ENCODE measurements around the gene XPO1. TPM values are rescaled to one million over a fixed set of nuclear protein-coding genes. Genes with fewer than 3 reads are reported as not detected.

XPO1 gene
- total and polyA plus RNA-seq, 2 donors (not counting 3 experiments of a cell fraction or from before 2014, with no cell fraction given) = 46.7 to 166 TPM

DNA sequence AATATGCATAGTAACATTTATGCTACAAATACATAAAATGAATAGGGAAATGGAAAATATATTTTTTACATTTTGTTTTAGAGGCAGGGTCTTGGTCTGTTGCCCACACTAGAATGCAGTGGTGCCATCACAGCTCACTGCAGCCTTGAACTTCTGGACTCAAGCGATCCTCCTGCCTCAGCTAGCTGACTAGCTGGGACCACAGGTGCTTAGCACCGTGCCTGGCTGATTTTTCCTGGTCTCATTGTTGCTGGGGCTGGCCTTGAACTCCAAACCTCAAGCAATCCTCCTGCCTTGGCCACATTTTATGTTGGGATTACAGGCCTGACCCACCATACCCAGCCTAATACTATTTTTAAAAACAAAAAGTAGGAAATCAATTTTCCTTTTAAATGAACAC lies 33.2 kb downstream of the XPO1 start:
- Histone ChIP-seq H3K4me3 (replicated peaks in 1 of 3; ENCODE audit: insufficient read depth in 1 of 3, low read depth in 1 of 3, low read length in 3 of 3) (no peak overlapping the region), H3K9ac (replicated peaks; ENCODE audit: extremely low read depth, insufficient read depth, low read length) (no peak overlapping the region), H3K9me3 (replicated peaks; ENCODE audit: control insufficient read depth, insufficient read depth, low read length) (no peaks in the 10 kb centered on the region), H3K27ac (ENCODE audit: insufficient read depth, low read depth, low read length) (no peak overlapping the region), H4K20me1 (replicated peaks; ENCODE audit: control insufficient read depth, extremely low read depth, insufficient read depth, low read length) (peaks cover 3% of the 10 kb centered on the region), H3K9me1 (replicated peaks; ENCODE audit: control insufficient read depth, extremely low read depth, insufficient read depth, low read length) (no peaks in the 10 kb centered on the region), H2AFZ (ENCODE audit: low read depth, low read length) (no peak overlapping the region), H3K79me2 (ENCODE audit: control insufficient read depth, insufficient read depth, low read length) (peaks cover 82% of the 10 kb centered on the region), H3K27me3 (ENCODE audit: control insufficient read depth in 2 of 2, insufficient read depth in 2 of 2, low read length in 2 of 2) (no peaks in the 10 kb centered on the region), H3K4me2 (ENCODE audit: insufficient read depth, low read length) (no peak overlapping the region), H3K36me3 (ENCODE audit: control insufficient read depth in 2 of 2, extremely low read depth in 1 of 2, insufficient read depth in 2 of 2, low read length in 2 of 2) (peaks cover 4 to 7% of the 10 kb centered on the region in 2 experiments), H3K4me1 (ENCODE audit: control insufficient read depth, extremely low read depth, insufficient read depth, low read length) (no peaks in the 10 kb centered on the region)
- no TSS peak for BruUV-seq (replicated peaks)
- DNase-seq (ENCODE audit: low read depth, low spot score) (no peak), FAIRE-seq (no peak)
- no peak for TF ChIP-seq GATA2 (IDR thresholded peaks at IDR 0.05; ENCODE audit: insufficient read depth, insufficient read length, low read depth, low read length)
- TF ChIP-seq, protein P1, sequence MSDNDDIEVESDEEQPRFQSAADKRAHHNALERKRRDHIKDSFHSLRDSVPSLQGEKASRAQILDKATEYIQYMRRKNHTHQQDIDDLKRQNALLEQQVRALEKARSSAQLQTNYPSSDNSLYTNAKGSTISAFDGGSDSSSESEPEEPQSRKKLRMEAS (IDR thresholded peaks at IDR 0.05; ENCODE audit: insufficient read depth, insufficient read length) = no peak
- TF ChIP-seq POLR2A (IDR thresholded peaks at IDR 0.05; ENCODE audit: low read depth, low read length) = no peak
- no peak for TF ChIP-seq MYC (IDR thresholded peaks at IDR 0.05; ENCODE audit: low read depth, low read length)
- TF ChIP-seq JUN (IDR thresholded peaks at IDR 0.05; ENCODE audit: borderline replicate concordance, insufficient read depth, insufficient read length, low read depth) = no peak
- dilution Hi-C loops (cut with MboI; ENCODE audit: extremely low pct_ligation_motif_present, low sequenced_read_pairs) (no loop called here), intact Hi-C loops (cut with micrococcal nuclease) (no loop called here)
- ChIA-PET POLR2A (no interaction called here), CTCF (no interaction called here)

DNA sequence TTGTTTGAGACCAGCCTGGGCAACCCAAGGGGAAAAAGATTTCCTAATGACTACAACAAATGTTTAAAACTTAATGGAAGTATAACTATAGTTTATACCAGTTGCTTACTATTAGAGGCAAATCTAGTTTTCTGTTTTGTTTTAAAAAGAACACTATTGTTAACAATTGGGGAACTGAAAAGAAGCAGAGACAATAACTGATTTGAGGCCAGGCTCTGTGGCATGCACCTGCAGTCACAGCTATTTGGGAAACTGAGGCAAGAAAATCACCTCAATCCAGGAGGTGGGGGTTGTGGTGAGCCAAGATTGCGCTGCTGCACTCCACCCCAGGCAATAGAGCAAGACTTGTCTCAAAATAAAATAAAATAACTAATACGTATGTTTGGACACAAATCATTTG lies 39.1 kb downstream of the XPO1 start:
- BruUV-seq (replicated peaks) = no TSS peak

More for the DNA sequence above, 39.1 kb downstream of the XPO1 start:
- DNase-seq (ENCODE audit: low read depth, low spot score) (no peak), FAIRE-seq (no peak)
- Histone ChIP-seq H3K36me3 (ENCODE audit: control insufficient read depth in 2 of 2, extremely low read depth in 1 of 2, insufficient read depth in 2 of 2, low read length in 2 of 2) (peaks cover 7 to 25% of the 10 kb centered on the region in 2 experiments), H4K20me1 (replicated peaks; ENCODE audit: control insufficient read depth, extremely low read depth, insufficient read depth, low read length) (peaks cover 3% of the 10 kb centered on the region), H3K9me3 (replicated peaks; ENCODE audit: control insufficient read depth, insufficient read depth, low read length) (no peaks in the 10 kb centered on the region), H3K4me3 (replicated peaks in 1 of 3; ENCODE audit: insufficient read depth in 1 of 3, low read depth in 1 of 3, low read length in 3 of 3) (no peak overlapping the region), H3K9me1 (replicated peaks; ENCODE audit: control insufficient read depth, extremely low read depth, insufficient read depth, low read length) (no peaks in the 10 kb centered on the region), H3K9ac (replicated peaks; ENCODE audit: extremely low read depth, insufficient read depth, low read length) (no peak overlapping the region), H3K79me2 (ENCODE audit: control insufficient read depth, insufficient read depth, low read length) (peaks cover 35% of the 10 kb centered on the region), H3K4me2 (ENCODE audit: insufficient read depth, low read length) (no peak overlapping the region), H3K27me3 (ENCODE audit: control insufficient read depth in 2 of 2, insufficient read depth in 2 of 2, low read length in 2 of 2) (no peaks in the 10 kb centered on the region), H3K27ac (ENCODE audit: insufficient read depth, low read depth, low read length) (no peak overlapping the region), H2AFZ (ENCODE audit: low read depth, low read length) (no peak overlapping the region), H3K4me1 (ENCODE audit: control insufficient read depth, extremely low read depth, insufficient read depth, low read length) (no peaks in the 10 kb centered on the region)
- intact Hi-C loops (cut with micrococcal nuclease) = no loop called here
- dilution Hi-C loops (cut with MboI; ENCODE audit: extremely low pct_ligation_motif_present, low sequenced_read_pairs) = no loop called here
- POLR2A ChIA-PET = no interaction called here
- CTCF ChIA-PET = no interaction called here
- TF ChIP-seq, protein P1 (IDR thresholded peaks at IDR 0.05; ENCODE audit: insufficient read depth, insufficient read length) = no peak
- no peak for TF ChIP-seq MYC (IDR thresholded peaks at IDR 0.05; ENCODE audit: low read depth, low read length)
- no peak for TF ChIP-seq POLR2A (IDR thresholded peaks at IDR 0.05; ENCODE audit: low read depth, low read length)
- no peak for TF ChIP-seq EZH2 (IDR thresholded peaks at IDR 0.05; ENCODE audit: borderline replicate concordance, low read depth, low read length, severe bottlenecking)
- no peak for TF ChIP-seq GATA2 (IDR thresholded peaks at IDR 0.05; ENCODE audit: insufficient read depth, insufficient read length, low read depth, low read length)
- no peak for TF ChIP-seq JUN (IDR thresholded peaks at IDR 0.05; ENCODE audit: borderline replicate concordance, insufficient read depth, insufficient read length, low read depth)
